MCF 10A (cell line): ENCODE results near the gene FAM228A. TPM values are rescaled to one million over a fixed set of nuclear protein-coding genes. Genes with fewer than 3 reads are reported as not detected.
"Not testable (repeated sequence)": the region's sequence is repeated elsewhere in the genome, so short reads cannot be mapped to it uniquely, and the experiment has no call there.

ENCODE experiments used
- Bru-seq: library from RNA; stranded (reverse); fragments of 400-500 nt; gene quantifications from one replicate; lab custom pipeline; 2021; lab: Mats Ljungman, UMichigan
- BruChase-seq, 2 experiments: library from RNA; stranded (reverse); fragments of 400-500 nt; gene quantifications; one replicate each; lab custom pipeline; 2021; lab: Mats Ljungman, UMichigan
- BruUV-seq: library from RNA; stranded (reverse); fragments of 400-500 nt; replicated peaks from 2 replicates; lab custom pipeline; 2021; lab: Mats Ljungman, UMichigan
- CTCF ChIA-PET: fragments of 300-600 bp; sonication (Branson Sonifier 250); formaldehyde crosslinking; extraction: SDS; loops from one replicate; lab custom pipeline; 2021; ENCODE audit warnings: antibody characterized with exemption, inconsistent platforms; lab: Yijun Ruan, JAX
- POLR2A ChIA-PET: fragments of 300-600, 350-650 bp; sonication (Branson Sonifier 250); formaldehyde crosslinking; extraction: SDS; loops from one replicate; lab custom pipeline; 2020; ENCODE audit warnings: antibody characterized with exemption, inconsistent platforms; lab: Yijun Ruan, JAX
- DNase-seq: peaks from one replicate; pipeline ENCODE4 v3.0.0-alpha.2; 2018; ENCODE audit not compliant: unreplicated experiment
- H3K27ac Mint-ChIP-seq: one replicate; pipeline ENCODE4 v1.8.0; 2022; ENCODE audit warnings: mild to moderate bottlenecking, low read depth, mixed read lengths; ENCODE audit not compliant: unreplicated experiment
- H3K27me3 Mint-ChIP-seq: one replicate; pipeline ENCODE4 v1.8.0; 2022; ENCODE audit warnings: mixed read lengths; ENCODE audit not compliant: insufficient read depth, unreplicated experiment
- H3K36me3 Mint-ChIP-seq: one replicate; pipeline ENCODE4 v1.8.0; 2022; ENCODE audit warnings: mild to moderate bottlenecking, moderate library complexity, mixed read lengths; ENCODE audit not compliant: insufficient read depth, unreplicated experiment
- H3K4me1 Mint-ChIP-seq: one replicate; pipeline ENCODE4 v1.8.0; 2022; ENCODE audit warnings: mixed read lengths; ENCODE audit not compliant: insufficient read depth, unreplicated experiment
- H3K4me3 Mint-ChIP-seq: one replicate; pipeline ENCODE4 v1.8.0; 2022; ENCODE audit warnings: mild to moderate bottlenecking, moderate library complexity, mixed read lengths; ENCODE audit not compliant: unreplicated experiment
- H3K9me3 Mint-ChIP-seq: one replicate; pipeline ENCODE4 v1.8.0; 2022; ENCODE audit warnings: mixed read lengths; ENCODE audit not compliant: unreplicated experiment
- CTCF ChIP-seq: fragments of 200-600 bp; IDR thresholded peaks from one replicate; pipeline ENCODE4 v1.8.0; 2022; ENCODE audit warnings: antibody characterized with exemption, mild to moderate bottlenecking; ENCODE audit not compliant: unreplicated experiment
- intact Hi-C: fragments of 100-400 bp; cut with micrococcal nuclease; formaldehyde crosslinking; loops from 2 replicates; pipeline ENCODE4 v1.14.1; 2022
- long read RNA-seq: library from polyadenylated mRNA; stranded (forward); transcript quantifications from one replicate; pipeline ENCODE4 v2.0.0, GENCODE V29; 2022
- total RNA-seq: library from RNA; stranded (reverse); gene quantifications from 2 replicates; pipeline ENCODE4 v1.2.3, GENCODE V29; 2022

Gene FAM228A
- total RNA-seq (not detected in 2 replicates), Bru-seq, nascent RNA (not detected), BruChase-seq, experiment 1, labeled RNA remaining after a 6-hour chase (not detected), BruChase-seq, experiment 2, labeled RNA remaining after a 2-hour chase (percentile 38 among the genes with signal in this experiment)
- long read RNA-seq, result 0 reads

GRCh38 chr2:24174851-24175277 is at the start of gene FAM228A:
TSS of gene FAM228A (plus strand) at chr2:24175053. CDS start at chr2:24175481, 428 bp downstream.
- Mint-ChIP-seq H3K27ac (no peak within 1 kb of the TSS), H3K27me3 (no peaks in the 10 kb centered on the region), H3K4me1 (no peaks in the 10 kb centered on the region), H3K9me3 (no peaks in the 10 kb centered on the region), H3K36me3 (no peaks in the 10 kb centered on the region), H3K4me3 (no peak within 1 kb of the TSS)
- no peak for TF ChIP-seq CTCF
- BruUV-seq, result no TSS peak
- DNase-seq, result no peak
- CTCF ChIA-PET, result interaction anchor here (2.1 kb wide), 1 partner anchor 90 kb away, joined by 6 read pairs; the partner anchor contains the start of gene TP53I3
- POLR2A ChIA-PET, result no interaction called here
- intact Hi-C loops, result no loop called here

- intact Hi-C loops, result no loop called here
- peaks cover 16% of the 10 kb centered on the region for H3K4me1 Mint-ChIP-seq
- no peak overlapping the region for H3K27ac Mint-ChIP-seq
- no peaks in the 10 kb centered on the region for H3K9me3 Mint-ChIP-seq
- ChIA-PET POLR2A (interaction anchor here (5.4 kb wide), 1 partner anchor 42 kb away, joined by 57 read pairs; the partner anchor contains the start of gene TP53I3), CTCF (interaction anchor here (0.6 kb wide), 1 partner anchor 410 kb away, joined by 4 read pairs; no protein-coding TSS in a partner anchor)
- no peak for TF ChIP-seq CTCF
- H3K27me3 Mint-ChIP-seq, result no peaks in the 10 kb centered on the region
- peaks cover 7% of the 10 kb centered on the region for H3K36me3 Mint-ChIP-seq
- BruUV-seq, result no TSS peak
- DNase-seq, result no peak
- no peak overlapping the region for H3K4me3 Mint-ChIP-seq
Measured at GRCh38 chr2:24125956-24126355, 48.9 kb upstream of the FAM228A start.

- H3K4me1 Mint-ChIP-seq, result no peaks in the 10 kb centered on the region
- intact Hi-C loops, result no loop called here
- no TSS peak for BruUV-seq
- no peaks in the 10 kb centered on the region for H3K9me3 Mint-ChIP-seq
- H3K27me3 Mint-ChIP-seq, result no peaks in the 10 kb centered on the region
- ChIA-PET POLR2A (no interaction called here), CTCF (interaction anchor here (0.8 kb wide), 1 partner anchor 58 kb away, joined by 6 read pairs; no protein-coding TSS in a partner anchor)
- peaks cover 7% of the 10 kb centered on the region for H3K36me3 Mint-ChIP-seq
- no peak overlapping the region for H3K4me3 Mint-ChIP-seq
- no peak for DNase-seq
- no peak for TF ChIP-seq CTCF
- no peak overlapping the region for H3K27ac Mint-ChIP-seq
Measured at GRCh38 chr2:24132543-24132942, 42.3 kb upstream of the FAM228A start.

GRCh38 chr2:24140305-24140704 is 34.5 kb upstream of the FAM228A start:
- DNase-seq, H3K27me3 Mint-ChIP-seq, H3K27ac Mint-ChIP-seq, BruUV-seq, intact Hi-C loops, H3K9me3 Mint-ChIP-seq, H3K4me3 Mint-ChIP-seq, H3K4me1 Mint-ChIP-seq: not testable (repeated sequence)
- POLR2A ChIA-PET, result interaction anchor here (0.7 kb wide), 1 partner anchor 536 kb away, joined by 3 read pairs; no protein-coding TSS in a partner anchor
- CTCF ChIA-PET, result interaction anchor here (0.7 kb wide), 1 partner anchor 835 kb away, joined by 4 read pairs; no protein-coding TSS in a partner anchor
- peaks cover 13% of the 10 kb centered on the region for H3K36me3 Mint-ChIP-seq
